Measurements from ENCODE around the gene SPINK5.

Gene SPINK5

GRCh38 chr5:148179234-148179824 is 115.5 kb downstream of the SPINK5 start:
- no peak overlapping the region for H4K91ac ChIP-seq (ENCODE audit: low read depth, low read length, poor library complexity)
- no peak overlapping the region for H2BK5ac ChIP-seq (ENCODE audit: low read length)
- no peak overlapping the region for H4K8ac ChIP-seq (ENCODE audit: low read depth, low read length)
- H3K14ac ChIP-seq (ENCODE audit: low read length): no peak overlapping the region
- H3K36me3 ChIP-seq (replicated peaks in 1 of 2; ENCODE audit: control insufficient read depth in 2 of 2, insufficient read depth in 2 of 2, low read length in 2 of 2): no peaks in the 10 kb centered on the region
- H3K18ac ChIP-seq (ENCODE audit: low read length): no peak overlapping the region
- no peak overlapping the region for H3K4me3 ChIP-seq (ENCODE audit: low read length in 2 of 2)
- H3K4ac ChIP-seq (ENCODE audit: low read length): no peak overlapping the region
- WGBS, 2 donors (ENCODE audit: extremely low coverage in 2 of 2, insufficient read length in 2 of 2, insufficient replicate concordance in 1 of 2): no CpG with 5 or more reads among the region's 3 CpGs
- no peak overlapping the region for H3K27ac ChIP-seq (replicated peaks; ENCODE audit: low read length)
- H2AFZ ChIP-seq (ENCODE audit: low read length): no peak overlapping the region
- no peak overlapping the region for H3K4me2 ChIP-seq (ENCODE audit: insufficient read depth, low read length, poor library complexity, severe bottlenecking)
- no peaks in the 10 kb centered on the region for H3K4me1 ChIP-seq (ENCODE audit: control insufficient read depth in 2 of 2, insufficient read depth in 1 of 2, low read depth in 1 of 2, low read length in 2 of 2)
- H3K23ac ChIP-seq (ENCODE audit: low read depth, low read length, poor library complexity): no peak overlapping the region
- no peak overlapping the region for H2BK12ac ChIP-seq (ENCODE audit: low read length)
- no peak overlapping the region for H2AK5ac ChIP-seq (ENCODE audit: low read depth, low read length)
- no peak overlapping the region for H2BK15ac ChIP-seq (ENCODE audit: low read length)
- H2BK120ac ChIP-seq (ENCODE audit: low read depth, low read length): no peak overlapping the region
- no peaks in the 10 kb centered on the region for H3K9me3 ChIP-seq (replicated peaks in 1 of 2; ENCODE audit: control insufficient read depth in 2 of 2, insufficient read depth in 1 of 2, low read depth in 1 of 2, low read length in 2 of 2)
- DNase-seq (ENCODE audit: low spot score): peak; percentile 26
- no peaks in the 10 kb centered on the region for H3K27me3 ChIP-seq (ENCODE audit: control insufficient read depth in 3 of 3, insufficient read depth in 3 of 3, low read depth in 1 of 3, low read length in 3 of 3)
- no peak overlapping the region for H3K9ac ChIP-seq (ENCODE audit: low read depth, low read length, poor library complexity)
- no peaks in the 10 kb centered on the region for H3K79me1 ChIP-seq (ENCODE audit: low read depth, low read length)

GRCh38 chr5:148186248-148187003 is 122.6 kb downstream of the SPINK5 start:
- Histone ChIP-seq H3K79me1 (ENCODE audit: low read depth, low read length) (no peaks in the 10 kb centered on the region), H2AK5ac (ENCODE audit: low read depth, low read length) (no peak overlapping the region), H3K4me1 (ENCODE audit: control insufficient read depth in 2 of 2, insufficient read depth in 1 of 2, low read depth in 1 of 2, low read length in 2 of 2) (no peaks in the 10 kb centered on the region), H3K4me3 (ENCODE audit: low read length in 2 of 2) (no peak overlapping the region), H2BK5ac (ENCODE audit: low read length) (no peak overlapping the region), H3K4me2 (ENCODE audit: insufficient read depth, low read length, poor library complexity, severe bottlenecking) (no peak overlapping the region), H4K91ac (ENCODE audit: low read depth, low read length, poor library complexity) (no peak overlapping the region), H3K4ac (ENCODE audit: low read length) (no peak overlapping the region), H3K18ac (ENCODE audit: low read length) (no peak overlapping the region), H4K8ac (ENCODE audit: low read depth, low read length) (no peak overlapping the region), H3K27me3 (ENCODE audit: control insufficient read depth in 3 of 3, insufficient read depth in 3 of 3, low read depth in 1 of 3, low read length in 3 of 3) (peaks cover 0 to 2% (median 0%) of the 10 kb centered on the region in 3 experiments), H3K14ac (ENCODE audit: low read length) (no peak overlapping the region), H3K23ac (ENCODE audit: low read depth, low read length, poor library complexity) (no peak overlapping the region), H2BK12ac (ENCODE audit: low read length) (no peak overlapping the region), H3K36me3 (replicated peaks in 1 of 2; ENCODE audit: control insufficient read depth in 2 of 2, insufficient read depth in 2 of 2, low read length in 2 of 2) (no peaks in the 10 kb centered on the region), H2BK120ac (ENCODE audit: low read depth, low read length) (no peak overlapping the region), H2BK15ac (ENCODE audit: low read length) (no peak overlapping the region), H3K9ac (ENCODE audit: low read depth, low read length, poor library complexity) (no peak overlapping the region), H3K27ac (replicated peaks; ENCODE audit: low read length) (no peak overlapping the region), H2AFZ (ENCODE audit: low read length) (no peak overlapping the region), H3K9me3 (replicated peaks in 1 of 2; ENCODE audit: control insufficient read depth in 2 of 2, insufficient read depth in 1 of 2, low read depth in 1 of 2, low read length in 2 of 2) (no peaks in the 10 kb centered on the region)
- DNase-seq (ENCODE audit: low spot score): no peak
- WGBS, 2 donors (ENCODE audit: extremely low coverage in 2 of 2, insufficient read length in 2 of 2, insufficient replicate concordance in 1 of 2): no CpG with 5 or more reads among the region's 3 CpGs
